ENCODE measurements around the gene AADACL2.
"Not testable (repeated sequence)": the region's sequence is repeated elsewhere in the genome, so short reads cannot be mapped to it uniquely, and the experiment has no call there.

Gene AADACL2

GRCh38 chr3:151789853-151790463, 56.2 kb downstream of the AADACL2 start:
- Histone ChIP-seq H3K27me3 (no peaks in the 10 kb centered on the region), H3K4me3 (ENCODE audit: low read depth, low read length) (no peak overlapping the region), H3K4me1 (no peaks in the 10 kb centered on the region), H3K9me3 (no peaks in the 10 kb centered on the region), H3K36me3 (no peaks in the 10 kb centered on the region)
- TF ChIP-seq CTCF (IDR thresholded peaks at IDR 0.05; ENCODE audit: low read depth, low read length), result no peak
- no peak for DNase-seq

GRCh38 chr3:151790763-151791162, 57.0 kb downstream of the AADACL2 start:
- H3K9me3 ChIP-seq, result not testable (repeated sequence)

GRCh38 chr3:151792411-151792810, 58.7 kb downstream of the AADACL2 start:
- H3K36me3 ChIP-seq, result no peaks in the 10 kb centered on the region
- no peaks in the 10 kb centered on the region for H3K4me1 ChIP-seq
- no peak for TF ChIP-seq CTCF (IDR thresholded peaks at IDR 0.05; ENCODE audit: low read depth, low read length)
- H3K27me3 ChIP-seq, result no peaks in the 10 kb centered on the region
- no peaks in the 10 kb centered on the region for H3K9me3 ChIP-seq
- no peak overlapping the region for H3K4me3 ChIP-seq (ENCODE audit: low read depth, low read length)
- DNase-seq, result no peak

More at GRCh38 chr3:151790763-151791162, 57.0 kb downstream of the AADACL2 start:
- H3K4me3 ChIP-seq (ENCODE audit: low read depth, low read length); H3K4me1 ChIP-seq; H3K36me3 ChIP-seq; DNase-seq; H3K27me3 ChIP-seq: not testable (repeated sequence)

- TF ChIP-seq CTCF (IDR thresholded peaks at IDR 0.05; ENCODE audit: low read depth, low read length), result no peak
- no peak for DNase-seq
- Histone ChIP-seq H3K4me3 (ENCODE audit: low read depth, low read length) (no peak overlapping the region), H3K36me3 (no peaks in the 10 kb centered on the region), H3K9me3 (no peaks in the 10 kb centered on the region), H3K27me3 (no peaks in the 10 kb centered on the region), H3K4me1 (peaks cover 2% of the 10 kb centered on the region; the same call in 1 of the 2 replicates)
Observed at GRCh38 chr3:151793636-151794035, 59.9 kb downstream of the AADACL2 start.

- H3K36me3 ChIP-seq, result no peaks in the 10 kb centered on the region
- H3K27me3 ChIP-seq, result no peaks in the 10 kb centered on the region
- H3K4me3 ChIP-seq (ENCODE audit: low read depth, low read length), result no peak overlapping the region
- TF ChIP-seq CTCF (IDR thresholded peaks at IDR 0.05; ENCODE audit: low read depth, low read length), result no peak
- peaks cover 4% of the 10 kb centered on the region; the same call in 1 of the 2 replicates for H3K4me1 ChIP-seq
- no peaks in the 10 kb centered on the region for H3K9me3 ChIP-seq
- no peak for DNase-seq
Observed at GRCh38 chr3:151794080-151794479, 60.4 kb downstream of the AADACL2 start.

GRCh38 chr3:151795276-151795675, 61.5 kb downstream of the AADACL2 start:
- Histone ChIP-seq H3K4me1 (peaks cover 4% of the 10 kb centered on the region; the same call in 1 of the 2 replicates), H3K27me3 (no peaks in the 10 kb centered on the region), H3K4me3 (ENCODE audit: low read depth, low read length) (no peak overlapping the region), H3K9me3 (no peaks in the 10 kb centered on the region), H3K36me3 (no peaks in the 10 kb centered on the region)
- TF ChIP-seq CTCF (IDR thresholded peaks at IDR 0.05; ENCODE audit: low read depth, low read length), result no peak
- no peak for DNase-seq
